GM10847 (cell line): Measurements from ENCODE around the gene ANKS1B.

Experiments
- POLR2A ChIP-seq: IDR thresholded peaks from 2 replicates; pipeline ENCODE4 v1.6.1; 2011; ENCODE audit not compliant: insufficient read length; ENCODE audit errors: extremely low read depth

ANKS1B gene

DNA sequence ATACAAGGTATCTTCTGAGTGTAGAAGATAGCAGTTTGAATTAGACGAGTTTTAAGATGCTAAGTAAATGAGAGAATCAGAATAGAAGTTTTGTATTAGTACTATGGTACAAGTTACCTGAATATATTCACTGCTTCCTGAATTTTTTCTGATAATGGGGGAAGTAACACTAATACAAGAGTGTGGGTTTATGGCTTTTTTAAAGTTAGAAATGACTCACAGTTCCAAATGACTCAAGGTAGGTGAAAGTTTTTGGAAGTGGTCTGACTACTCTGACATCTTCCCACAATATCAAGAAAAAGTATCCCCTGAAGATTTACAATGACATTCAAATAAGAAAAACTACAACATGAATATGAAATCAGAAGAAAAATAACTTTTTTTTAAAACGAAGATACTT is 460.9 kb downstream of the ANKS1B start:
- TF ChIP-seq POLR2A, result no peak

DNA sequence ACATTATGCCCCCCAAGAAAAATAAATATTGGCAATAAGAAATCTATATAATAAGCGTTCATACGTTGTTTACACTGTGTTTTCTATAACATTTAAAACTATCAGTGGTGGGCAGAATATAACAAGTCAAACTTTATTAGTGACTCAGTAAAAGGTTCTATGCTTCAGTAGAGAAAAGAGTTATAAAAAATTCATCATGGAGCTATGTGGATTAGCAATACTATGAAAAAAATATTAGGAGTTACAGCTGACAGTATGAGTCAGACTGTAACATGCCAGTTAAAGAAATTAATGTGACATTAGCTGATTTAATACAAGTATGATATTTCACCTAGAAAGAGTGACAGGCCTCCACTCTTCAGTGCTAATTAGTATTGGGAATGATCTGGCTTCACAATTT is 462.3 kb downstream of the ANKS1B start:
- no peak for TF ChIP-seq POLR2A

DNA sequence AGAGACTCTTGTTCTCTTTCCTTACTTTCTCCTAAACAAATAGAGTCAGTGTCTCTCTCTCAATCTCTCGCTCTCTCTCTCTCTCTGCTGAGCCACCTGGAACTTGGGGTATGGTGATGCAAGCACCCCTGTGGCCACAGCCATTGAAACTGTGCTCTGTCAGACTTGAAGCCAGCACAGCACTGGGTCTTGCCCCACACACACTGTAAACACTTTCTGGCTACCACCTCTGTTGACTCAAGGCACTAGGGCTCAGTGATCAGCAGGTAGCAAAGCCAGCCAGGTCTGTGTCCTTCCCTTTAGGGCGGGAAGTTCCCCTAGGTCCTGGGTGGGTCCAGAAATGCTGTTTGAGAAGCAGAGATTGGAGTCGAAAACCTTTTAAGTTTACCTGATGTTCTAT is 463.1 kb downstream of the ANKS1B start:
- TF ChIP-seq POLR2A, result no peak

DNA sequence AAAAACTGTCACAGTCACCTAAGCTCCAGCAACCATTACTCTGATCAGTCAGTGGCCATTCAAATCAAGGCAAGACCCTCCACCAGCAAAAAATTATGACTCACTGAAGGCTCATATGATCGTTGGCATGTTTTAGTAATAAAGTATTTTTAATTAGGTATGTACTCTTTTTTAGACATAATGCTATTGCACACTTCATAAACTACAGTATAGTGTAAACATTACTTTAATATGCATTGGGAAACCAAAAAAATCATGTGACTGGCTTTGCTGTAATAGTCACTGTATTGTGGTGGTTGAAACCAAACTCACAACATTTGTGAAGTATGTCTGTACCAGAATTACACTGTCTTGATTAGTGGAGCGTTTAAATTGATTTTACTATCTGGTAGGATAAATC is 471.7 kb downstream of the ANKS1B start:
- TF ChIP-seq POLR2A, result no peak

DNA sequence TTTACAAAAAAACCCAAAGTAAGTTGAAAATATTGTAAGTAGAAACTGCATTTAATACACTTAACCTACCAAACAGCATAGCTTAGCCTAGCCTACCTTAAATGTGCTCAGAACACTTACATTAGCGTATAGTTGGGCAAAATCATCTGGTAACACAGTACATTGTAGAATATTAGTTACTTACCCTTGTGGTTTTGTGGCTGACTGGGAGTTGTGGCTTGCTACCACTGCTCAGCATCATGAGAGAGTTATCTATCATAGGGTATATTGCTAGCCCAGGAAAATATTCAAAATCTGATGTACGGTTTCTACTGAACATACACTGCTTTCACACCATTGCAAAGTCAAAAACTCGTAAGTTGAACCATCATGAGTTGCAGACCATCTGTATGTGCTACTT is 478.9 kb downstream of the ANKS1B start:
- no peak for TF ChIP-seq POLR2A

DNA sequence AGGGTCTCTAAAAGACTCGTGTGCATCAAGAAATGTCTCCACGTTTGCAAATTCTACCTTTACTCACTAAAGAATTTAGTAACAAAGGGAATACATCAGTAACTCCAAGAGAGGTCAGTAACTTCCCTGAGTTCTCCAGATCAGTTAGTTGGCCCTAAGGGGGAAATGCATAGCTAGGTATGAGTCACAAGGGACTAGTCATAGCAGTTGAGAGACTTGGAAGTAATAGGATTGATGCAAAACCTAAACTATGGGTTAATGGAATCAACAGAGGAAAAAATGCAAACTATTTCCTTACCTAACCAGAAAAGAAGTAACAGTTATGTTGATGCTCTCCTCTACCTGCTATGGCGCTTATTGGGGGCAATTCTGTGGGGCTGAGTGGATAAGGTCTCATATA is 486.0 kb downstream of the ANKS1B start:
- no peak for TF ChIP-seq POLR2A

DNA sequence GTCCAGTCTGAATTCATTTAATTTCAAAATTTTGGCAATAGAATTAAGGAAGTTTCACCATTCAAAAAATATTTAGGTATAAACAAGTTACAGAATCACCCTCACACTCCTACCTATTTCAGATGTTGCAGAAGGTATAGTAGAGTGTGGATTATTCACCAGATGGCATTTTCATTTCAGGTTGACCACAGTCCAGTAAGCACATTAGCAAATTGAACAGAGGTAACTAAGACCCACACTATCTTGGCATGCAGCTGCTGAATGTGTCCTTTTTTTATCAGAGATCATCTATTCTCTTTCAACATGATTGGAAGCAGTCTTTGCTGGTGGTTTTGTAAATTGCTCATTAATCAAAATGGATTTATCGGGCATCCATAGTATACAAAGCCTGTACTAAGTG is 488.9 kb downstream of the ANKS1B start:
- TF ChIP-seq POLR2A, result no peak

DNA sequence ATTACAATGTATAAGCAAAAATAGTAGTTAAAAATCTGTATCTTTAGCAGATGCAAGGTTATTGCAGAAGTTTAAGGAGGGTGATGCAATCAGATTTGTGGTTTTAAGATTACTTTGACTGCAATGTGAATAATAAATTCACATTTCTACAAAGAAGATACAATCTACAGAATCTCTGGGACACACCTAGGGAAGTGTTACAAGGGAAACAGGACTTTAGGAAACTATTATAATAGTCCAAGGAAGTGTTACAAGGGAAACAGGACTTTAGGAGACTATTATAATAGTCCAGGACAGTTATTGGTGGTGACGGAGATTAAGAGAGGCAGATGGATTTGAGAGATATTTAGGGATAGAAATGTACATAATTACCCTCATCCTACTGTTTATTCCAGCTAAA is 491.5 kb downstream of the ANKS1B start:
- no peak for TF ChIP-seq POLR2A

DNA sequence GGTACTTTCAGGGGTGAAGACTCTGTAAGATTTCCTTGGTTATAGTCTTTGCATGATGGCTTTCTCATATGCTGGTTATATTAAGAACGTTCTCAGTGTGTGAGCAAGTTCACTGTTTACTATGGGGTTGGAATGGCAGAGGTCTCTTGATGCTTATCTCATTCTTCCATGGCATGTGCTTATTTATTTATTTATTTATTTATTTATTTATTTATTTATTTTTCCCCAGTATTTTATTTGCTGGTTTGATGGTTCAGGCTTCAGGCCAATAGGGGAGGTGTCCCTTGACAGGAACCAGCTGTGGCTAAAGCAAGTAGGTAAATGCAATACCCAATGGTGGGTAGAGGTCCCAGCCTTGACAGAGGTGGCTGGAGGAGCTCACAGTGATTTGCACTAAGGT is 498.5 kb downstream of the ANKS1B start:
- no peak for TF ChIP-seq POLR2A

DNA sequence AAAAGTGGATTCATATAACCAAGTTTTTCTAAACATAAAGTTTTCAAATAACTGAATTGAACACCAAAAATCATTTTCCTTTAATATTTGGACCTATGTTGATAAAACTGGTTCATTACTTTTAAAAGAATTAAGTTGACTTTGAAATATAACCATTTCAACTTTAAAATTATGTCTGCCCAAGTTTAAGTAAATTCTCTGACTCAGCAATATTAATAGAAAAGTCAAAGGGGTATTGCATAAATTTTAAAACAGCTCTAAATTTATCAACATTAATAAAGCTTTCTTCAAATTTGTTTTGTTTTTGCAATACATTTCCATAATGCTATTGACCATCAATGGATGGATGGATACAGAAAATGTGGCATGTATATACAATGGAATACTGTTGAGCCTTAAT is 505.6 kb downstream of the ANKS1B start:
- TF ChIP-seq POLR2A, result no peak

DNA sequence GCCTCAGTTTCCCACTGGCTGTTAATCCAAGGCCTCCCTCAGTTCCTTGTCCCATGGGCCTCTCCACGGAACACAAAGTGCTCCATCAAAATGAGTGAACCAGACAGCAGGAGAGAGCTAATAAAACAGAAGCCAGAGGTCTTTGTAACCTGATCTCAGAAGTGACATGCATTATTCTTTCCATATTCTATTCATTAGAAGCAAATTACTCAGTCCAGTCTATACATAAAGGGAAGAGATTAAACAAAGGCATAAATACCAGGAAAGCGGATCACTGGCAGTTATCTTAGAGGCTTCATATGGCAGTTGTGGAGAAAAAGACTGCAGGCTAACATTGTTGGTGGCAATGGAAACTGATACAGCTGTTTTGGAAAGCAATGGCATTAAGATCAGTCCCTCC is 507.8 kb downstream of the ANKS1B start:
- TF ChIP-seq POLR2A, result no peak

DNA sequence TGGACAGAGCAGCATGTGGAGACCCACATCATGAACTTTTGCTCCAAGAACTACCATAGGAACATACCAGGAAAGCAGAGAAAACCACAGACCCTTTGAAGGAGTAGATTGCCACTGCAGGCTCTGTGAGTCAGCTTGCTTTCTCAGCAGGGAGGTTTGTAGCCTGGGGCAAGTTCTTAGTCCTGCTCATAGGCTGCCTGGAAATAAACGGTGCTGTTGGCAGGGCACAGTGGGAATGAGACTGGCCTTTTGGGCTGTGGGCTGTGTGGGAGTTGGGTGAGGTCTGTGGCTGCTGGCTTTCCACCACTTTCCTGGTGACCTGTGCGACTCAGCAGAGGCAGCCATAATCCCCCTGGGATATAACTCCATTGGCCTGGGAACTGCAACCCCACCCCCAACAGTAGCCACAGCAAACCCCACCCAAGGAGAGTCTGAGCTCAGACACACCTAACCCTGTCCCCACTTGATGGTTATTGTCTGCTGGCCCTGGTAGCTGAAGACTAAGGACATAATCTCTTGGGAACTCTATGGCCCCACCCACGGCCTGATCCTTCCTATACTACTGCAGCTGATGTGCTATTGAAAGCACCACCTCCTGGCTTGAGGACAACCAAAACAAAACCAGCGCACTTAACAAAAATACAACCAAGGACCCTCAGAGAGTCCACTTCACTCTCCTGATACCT is 529.2 kb downstream of the ANKS1B start:
- TF ChIP-seq POLR2A, result no peak

DNA sequence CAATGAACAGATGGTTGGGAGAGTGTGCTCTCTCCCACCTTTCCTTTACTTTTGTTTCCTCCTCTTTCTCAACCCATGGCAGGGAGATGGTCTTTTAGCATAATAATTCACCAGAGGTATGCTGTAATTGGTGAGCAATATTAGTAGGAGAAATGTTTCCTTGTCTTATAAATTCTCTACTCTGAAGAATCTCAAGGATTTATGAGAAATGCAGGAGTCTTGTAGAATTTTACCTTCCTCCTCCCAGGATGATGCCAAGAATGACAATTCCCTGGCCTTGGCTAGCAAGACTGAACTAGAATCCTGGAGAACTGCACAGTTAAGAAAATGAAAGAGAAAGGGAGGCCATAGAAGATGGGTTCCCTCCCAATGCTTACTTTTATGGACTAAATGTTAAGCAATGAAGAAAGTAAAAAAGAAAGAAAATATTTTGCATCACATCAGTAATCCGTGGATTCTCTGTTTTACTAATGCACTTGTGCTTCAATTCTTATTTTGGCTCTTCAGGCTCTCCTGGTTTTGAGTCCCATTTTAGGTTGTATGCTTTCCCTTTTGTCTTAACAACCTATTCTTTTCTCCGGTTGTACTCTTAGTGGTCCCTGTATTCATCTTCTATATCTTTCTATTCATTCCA is 530.1 kb downstream of the ANKS1B start:
- no peak for TF ChIP-seq POLR2A

DNA sequence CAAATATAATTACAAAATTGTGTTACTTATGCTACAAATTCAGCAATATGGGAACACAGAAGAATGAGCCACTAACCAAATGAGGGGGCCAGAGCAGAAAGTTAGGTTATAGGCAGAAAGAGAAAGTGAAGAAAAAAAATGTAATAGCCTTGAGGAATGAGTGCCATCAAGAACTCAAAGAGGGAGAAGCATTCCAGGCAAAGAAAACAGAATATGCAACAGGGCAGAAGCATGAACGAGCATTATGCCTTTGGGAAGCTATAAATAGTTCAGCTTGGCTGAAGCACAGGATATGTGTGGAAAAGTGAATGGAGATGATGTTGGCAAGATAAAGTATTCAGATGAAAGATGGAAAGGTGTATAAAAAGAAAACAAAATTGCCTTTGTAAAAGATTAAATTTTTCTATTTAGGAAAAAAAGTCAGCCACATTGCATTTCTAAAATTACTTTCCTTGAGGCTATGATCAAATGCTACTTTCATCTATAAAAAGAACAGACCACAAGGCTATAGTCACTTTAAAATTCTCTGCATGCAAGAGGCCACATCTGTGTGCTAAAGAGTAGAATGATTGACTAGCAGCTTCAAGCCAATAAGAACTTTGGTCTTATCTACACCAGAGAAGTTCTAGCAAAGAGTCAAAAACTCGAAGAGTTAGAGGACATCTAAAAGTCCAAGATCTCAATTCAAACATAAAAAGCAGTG is 530.7 kb downstream of the ANKS1B start:
- TF ChIP-seq POLR2A, result no peak

DNA sequence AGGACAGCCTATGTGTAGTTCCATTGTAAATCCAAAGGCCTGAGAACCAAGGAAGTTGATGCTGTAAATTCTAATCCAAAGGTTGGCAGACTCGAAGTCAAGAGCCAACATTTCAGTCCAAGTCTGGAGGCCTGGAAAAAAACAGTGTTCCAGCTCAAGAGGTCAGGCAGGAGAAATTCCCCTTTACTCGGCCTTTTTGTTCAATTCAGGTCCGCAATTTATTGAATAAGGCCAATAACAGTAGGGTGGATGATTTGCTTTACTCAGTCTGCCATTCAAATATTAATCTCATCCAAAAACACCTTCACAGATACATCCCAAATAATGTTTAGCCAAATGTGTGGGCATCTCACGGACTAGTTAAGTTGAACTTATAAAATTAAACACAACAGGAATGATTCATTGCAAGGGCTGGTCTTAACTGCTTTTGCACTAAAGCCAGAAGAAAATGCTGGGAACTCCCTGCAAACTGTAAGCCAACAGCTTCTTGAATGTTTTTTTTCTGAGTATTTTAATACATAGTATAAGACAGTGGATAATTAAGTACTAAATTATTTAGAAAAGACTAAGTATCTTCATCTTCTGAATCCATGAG is 534.6 kb downstream of the ANKS1B start:
- TF ChIP-seq POLR2A, result no peak

DNA sequence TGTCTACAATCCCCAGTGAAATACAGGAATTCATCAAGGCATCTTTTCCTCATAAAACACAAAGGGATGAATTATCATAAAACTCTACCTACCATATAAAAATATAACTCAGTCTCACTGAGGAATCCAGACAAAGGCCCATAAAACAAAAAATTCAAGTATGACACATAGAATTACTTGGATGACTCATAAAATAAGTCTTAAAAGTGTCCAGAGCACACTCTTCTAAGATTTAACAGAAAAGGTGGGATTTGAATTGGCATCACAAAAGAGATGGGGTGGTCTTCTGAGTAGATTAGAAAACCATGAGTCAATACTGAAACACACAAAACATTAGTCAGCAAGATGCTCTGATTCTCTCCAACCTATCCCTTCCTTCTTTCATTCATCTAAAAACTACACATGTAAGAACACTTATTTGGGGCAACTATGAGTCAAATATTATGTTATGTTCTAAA is 539.8 kb downstream of the ANKS1B start:
- TF ChIP-seq POLR2A, result no peak
